Lower leg skin (tissue), 4 donors: ENCODE measurements around the gene UMAD1. TPM values are rescaled to one million over a fixed set of nuclear protein-coding genes. Genes with fewer than 3 reads are reported as not detected.

Experiments used
- DNase-seq, 2 donors: peaks; one replicate each; pipeline ENCODE4 v3.0.0-alpha.2; 2019; ENCODE audit warnings: low spot score in 2 of 2
- H3K4me3 ChIP-seq: fragments of 200-600 bp; sonication (generic); 2 replicates; pipeline ENCODE4 v1.5.1; 2017; ENCODE audit warnings: mild to moderate bottlenecking, low read depth; ENCODE audit not compliant: poor library complexity, severe bottlenecking
- CTCF ChIP-seq, 3 donors: fragments of 450-650 bp; IDR thresholded peaks; one replicate each; pipeline ENCODE4 v1.5.1; 2016; ENCODE audit warnings: antibody characterized with exemption in 3 of 3, mild to moderate bottlenecking in 3 of 3, moderate library complexity in 2 of 3
- POLR2A ChIP-seq, 2 donors: fragments of 450-650 bp; IDR thresholded peaks; one replicate each; pipeline ENCODE4 v1.6.1; 2016 to 2017; ENCODE audit warnings: antibody characterized with exemption in 2 of 2, mild to moderate bottlenecking in 1 of 2, moderate library complexity in 1 of 2
- WGBS, 2 donors: methylation state at CpG; one replicate each; pipeline ENCODE4 v1.1.5; 2018; 5-methylcytosine and 5-hydroxymethylcytosine counted together
- intact Hi-C: fragments of 100-400 bp; cut with DNase I; formaldehyde crosslinking; loops from one replicate; pipeline ENCODE4 v1.15.0; 2023; ENCODE audit warnings: low total_unique reads
- total RNA-seq, 4 donors: library from RNA; depleted of rRNA; stranded (reverse); fragments of >200 nt; gene quantifications; one replicate each; pipeline ENCODE4 v1.1.0, GENCODE V29; 2016

Gene UMAD1
- total RNA-seq, 4 donors from 2014 or later: 12.3 to 26.1 (median 13.2) TPM

GRCh38 chr7:7686811-7687508 lies 46.4 kb downstream of the UMAD1 start:
- no peak for DNase-seq
- 62 to 67% methylated on average over 2 of the region's 2 CpGs for WGBS, 2 donors
- no peak overlapping the region for H3K4me3 ChIP-seq
- TF ChIP-seq POLR2A (IDR thresholded peaks at IDR 0.05): no peak
- TF ChIP-seq CTCF (IDR thresholded peaks at IDR 0.05): no peak
- intact Hi-C loops: loop anchor here (10.0 kb wide), 1 partner anchor 68 kb away; no protein-coding TSS in a partner anchor

- no peak for DNase-seq
- WGBS, 2 donors: 7 to 11% methylated on average over 1 of the region's 1 CpG
- intact Hi-C loops: loop anchor here (10.0 kb wide), 1 partner anchor 67 kb away; no protein-coding TSS in a partner anchor
- H3K4me3 ChIP-seq: no peak overlapping the region
- TF ChIP-seq CTCF (IDR thresholded peaks at IDR 0.05) (no peak), POLR2A (IDR thresholded peaks at IDR 0.05) (no peak)
These were observed 47.2 kb downstream of the UMAD1 start for GRCh38 chr7:7687800-7688199.

GRCh38 chr7:7688310-7688709 lies 47.8 kb downstream of the UMAD1 start:
- intact Hi-C loops: loop anchor here (10.0 kb wide), 1 partner anchor 66 kb away; no protein-coding TSS in a partner anchor
- no peak for DNase-seq
- no peak for TF ChIP-seq POLR2A (IDR thresholded peaks at IDR 0.05)
- no peak for TF ChIP-seq CTCF (IDR thresholded peaks at IDR 0.05)
- no peak overlapping the region for H3K4me3 ChIP-seq
- 38 to 41% methylated on average over 6 of the region's 6 CpGs for WGBS, 2 donors

GRCh38 chr7:7688956-7689355 lies 48.4 kb downstream of the UMAD1 start:
- no peak for DNase-seq
- no peak for TF ChIP-seq POLR2A (IDR thresholded peaks at IDR 0.05)
- H3K4me3 ChIP-seq: no peak overlapping the region
- WGBS, 2 donors: 86 to 87% methylated on average over 4 of the region's 4 CpGs
- intact Hi-C loops: loop anchor here (10.0 kb wide), 1 partner anchor 66 kb away; no protein-coding TSS in a partner anchor

GRCh38 chr7:7693881-7694280 lies 53.3 kb downstream of the UMAD1 start:
- no peak for DNase-seq
- intact Hi-C loops: no loop called here
- TF ChIP-seq POLR2A (IDR thresholded peaks at IDR 0.05) (no peak), CTCF (IDR thresholded peaks at IDR 0.05) (no peak)
- H3K4me3 ChIP-seq: no peak overlapping the region

- H3K4me3 ChIP-seq: no peak overlapping the region
- no peak for DNase-seq
- WGBS, 2 donors: 78 to 86% methylated on average over 3 of the region's 3 CpGs
- intact Hi-C loops: no loop called here
- TF ChIP-seq CTCF (IDR thresholded peaks at IDR 0.05): no peak
These were observed 54.0 kb downstream of the UMAD1 start for GRCh38 chr7:7694542-7694941.
